Thymus (tissue), 11 donors: ENCODE data around the gene TMED10. TPM values are rescaled to one million over a fixed set of nuclear protein-coding genes. Genes with fewer than 3 reads are reported as not detected.

Experiments
- DNase-seq, 9 donors: peaks; one replicate each; pipeline ENCODE4 v3.0.0-alpha.2; 2013; ENCODE audit warnings: low spot score in 9 of 9, low read depth in 6 of 9, missing footprints in 1 of 9
- H3K27ac ChIP-seq, 2 donors: one replicate each; pipeline ENCODE4 v1.5.1; 2013; ENCODE audit warnings: control low read depth in 1 of 2, low read depth in 1 of 2, low read length in 1 of 2, mild to moderate bottlenecking in 1 of 2, moderate library complexity in 1 of 2
- H3K27me3 ChIP-seq, 2 donors: one replicate each; pipeline ENCODE4 v1.5.1; 2013; ENCODE audit warnings: low read length in 1 of 2; ENCODE audit not compliant: control insufficient read depth in 2 of 2, insufficient read depth in 1 of 2
- H3K36me3 ChIP-seq, 2 donors: one replicate each; pipeline ENCODE4 v1.5.1; 2013; ENCODE audit warnings: low read length in 1 of 2, mild to moderate bottlenecking in 1 of 2, moderate library complexity in 1 of 2; ENCODE audit not compliant: control insufficient read depth in 2 of 2, insufficient read depth in 2 of 2
- H3K4me1 ChIP-seq, 2 donors: one replicate each; pipeline ENCODE4 v1.5.1; 2013; ENCODE audit warnings: low read length in 2 of 2; ENCODE audit not compliant: control insufficient read depth in 2 of 2, insufficient read depth in 2 of 2
- H3K4me3 ChIP-seq, 2 donors: one replicate each; pipeline ENCODE4 v1.5.1; 2013; ENCODE audit warnings: low read length in 2 of 2, control low read depth in 1 of 2, mild to moderate bottlenecking in 1 of 2
- H3K9me3 ChIP-seq, 2 donors: one replicate each; pipeline ENCODE4 v1.5.1; 2013; ENCODE audit warnings: low read length in 1 of 2, mild to moderate bottlenecking in 1 of 2; ENCODE audit not compliant: control insufficient read depth in 2 of 2, insufficient read depth in 1 of 2
- WGBS: extraction: QIAGEN DNeasy Blood & Tissue Kit; methylation state at CpG from one replicate; pipeline ENCODE4 v1.1.7; 2013; 5-methylcytosine and 5-hydroxymethylcytosine counted together
- polyA plus RNA-seq: library from polyadenylated mRNA; stranded (reverse); fragments of 200-250 nt; gene quantifications from one replicate; pipeline ENCODE4 v1.2.3, GENCODE V29; 2013
- total RNA-seq: library from RNA; stranded (reverse); fragments of 120-200 nt; gene quantifications from one replicate; pipeline ENCODE4 v1.2.4, GENCODE V29; 2013
- donor health status: healthy.

The TMED10 gene
- total and polyA plus RNA-seq, 2 donors: 122 to 146 TPM

GRCh38 chr14:75123991-75124390, 52.4 kb downstream of the TMED10 start:
- Histone ChIP-seq H3K9me3 (no peaks in the 10 kb centered on the region), H3K4me3 (no peak overlapping the region), H3K4me1 (peaks cover 7 to 10% of the 10 kb centered on the region in 2 donors), H3K36me3 (peaks cover 11 to 12% of the 10 kb centered on the region in 2 donors), H3K27ac (no peak overlapping the region), H3K27me3 (no peaks in the 10 kb centered on the region)
- WGBS: 47% methylated on average over 7 of the region's 7 CpGs
- no peak for DNase-seq

DNA sequence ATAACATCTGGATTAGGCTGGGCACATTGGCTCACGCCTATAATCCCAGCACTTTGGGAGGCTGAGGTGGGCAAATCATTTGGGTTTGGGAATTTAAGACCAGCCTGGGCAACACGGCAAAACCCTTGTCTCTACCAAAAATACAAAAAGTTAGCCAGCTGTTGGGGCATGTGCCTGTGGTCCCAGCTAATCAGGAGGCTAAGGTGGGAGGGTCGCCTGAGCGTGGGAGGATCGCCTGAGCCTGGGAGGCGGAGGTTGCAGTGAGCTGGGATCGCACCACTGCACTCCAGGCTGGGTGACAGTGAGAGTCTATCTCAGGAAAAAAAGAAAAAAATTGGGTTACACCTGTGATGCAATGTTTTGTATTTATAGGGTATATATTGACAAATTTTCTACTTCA, 54.9 kb downstream of the TMED10 start:
- H3K9me3 ChIP-seq: no peaks in the 10 kb centered on the region
- H3K4me1 ChIP-seq: peaks cover 7% of the 10 kb centered on the region in 2 donors
- H3K27ac ChIP-seq: no peak overlapping the region
- no peaks in the 10 kb centered on the region for H3K27me3 ChIP-seq
- H3K36me3 ChIP-seq: peaks cover 19 to 31% of the 10 kb centered on the region in 2 donors
- no peak for DNase-seq
- H3K4me3 ChIP-seq: no peak overlapping the region
- WGBS: 98% methylated on average over 7 of the region's 7 CpGs

DNA sequence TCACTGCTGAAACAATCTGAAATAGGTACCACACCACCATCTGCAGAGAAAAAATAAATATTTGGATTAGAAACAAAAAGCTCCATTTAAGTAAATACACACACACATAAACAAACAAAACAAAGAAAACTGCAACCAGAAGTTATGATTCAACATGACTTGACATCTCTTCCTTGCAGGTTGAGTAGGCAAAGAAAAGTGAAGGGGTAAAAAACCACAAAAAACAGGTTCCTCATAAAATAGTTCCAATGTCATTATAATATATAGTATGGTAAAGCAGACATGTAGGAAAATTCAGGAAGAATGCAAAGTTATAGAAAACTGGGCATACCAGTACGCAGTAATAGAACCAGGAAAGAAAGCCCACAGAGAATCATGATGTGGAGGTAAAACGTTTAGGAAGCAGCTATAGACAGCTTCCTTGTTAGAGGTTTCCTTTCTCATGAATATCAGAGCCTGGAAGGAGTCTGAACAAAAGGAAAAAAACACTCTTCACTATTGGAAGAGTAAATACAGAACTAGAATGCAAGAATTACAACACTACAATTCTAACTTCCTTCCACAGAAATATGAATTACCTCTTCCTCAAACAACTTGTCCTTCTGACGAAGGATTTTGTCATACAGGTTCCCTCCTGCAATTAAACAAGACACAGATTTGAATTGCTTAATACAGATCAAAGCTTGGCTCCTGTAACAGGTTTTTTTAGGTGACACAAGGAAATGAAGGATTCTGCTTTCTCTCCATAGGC, 55.7 kb downstream of the TMED10 start:
- peaks cover 2% of the 10 kb centered on the region in 2 donors for H3K4me1 ChIP-seq
- H3K27me3 ChIP-seq: no peaks in the 10 kb centered on the region
- H3K4me3 ChIP-seq: no peak overlapping the region
- no peaks in the 10 kb centered on the region for H3K9me3 ChIP-seq
- 68% methylated on average over 3 of the region's 3 CpGs for WGBS
- no peak overlapping the region for H3K27ac ChIP-seq
- peaks cover 25 to 39% of the 10 kb centered on the region in 2 donors for H3K36me3 ChIP-seq
- no peak for DNase-seq

DNA sequence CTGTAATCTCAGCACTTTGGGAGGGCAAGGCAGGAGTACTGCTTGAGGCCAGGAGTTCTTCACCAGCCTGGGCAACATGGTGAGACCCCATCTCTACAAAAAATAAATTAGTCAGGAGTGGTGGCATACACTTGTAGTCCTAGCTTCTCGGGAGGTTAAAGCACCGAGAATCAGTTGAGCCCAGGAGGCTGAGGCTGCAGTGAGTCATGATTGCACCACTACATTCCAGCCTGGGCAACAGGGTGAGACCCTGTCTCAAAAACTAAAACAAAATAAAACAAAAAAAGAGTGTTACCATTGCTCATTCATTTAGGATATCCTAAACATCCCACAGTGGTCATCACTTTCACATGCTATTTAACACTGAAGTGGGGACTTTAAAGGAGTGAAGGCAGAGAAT, 57.4 kb downstream of the TMED10 start:
- 99% methylated on average over 2 of the region's 2 CpGs for whole genome bisulfite sequencing

DNA sequence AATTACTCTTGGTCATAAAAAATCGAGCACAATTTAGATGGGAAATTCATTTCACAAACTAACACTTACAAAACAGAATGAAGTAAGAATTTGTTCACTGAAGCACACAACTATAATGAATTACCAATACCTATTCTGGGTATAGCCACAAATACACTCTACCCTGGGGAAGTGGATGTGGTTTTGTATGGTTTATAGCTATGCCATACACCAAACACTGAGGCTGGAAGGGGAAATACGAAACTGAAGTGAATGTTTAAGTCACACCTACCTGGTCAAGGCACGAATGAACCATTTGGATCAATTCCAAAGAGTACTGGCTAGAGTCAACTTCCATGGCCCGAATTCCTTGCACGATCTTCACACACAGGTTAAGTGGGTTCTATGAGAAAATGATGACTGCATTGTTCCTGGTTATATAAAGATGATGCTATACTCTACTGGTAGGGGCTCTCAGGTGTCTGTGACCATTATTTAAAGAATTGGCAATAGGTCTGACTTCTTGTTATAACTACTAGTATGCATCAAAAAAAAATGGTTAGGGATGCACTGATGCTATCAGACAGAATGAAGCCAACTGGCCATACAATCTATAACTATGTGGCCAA, 62.4 kb downstream of the TMED10 start:
- 93% methylated on average over 5 of the region's 5 CpGs for WGBS
- DNase-seq: no peak
- no peaks in the 10 kb centered on the region for H3K27me3 ChIP-seq
- no peaks in the 10 kb centered on the region for H3K4me1 ChIP-seq
- H3K9me3 ChIP-seq: no peaks in the 10 kb centered on the region
- peaks cover 56 to 92% of the 10 kb centered on the region in 2 donors for H3K36me3 ChIP-seq
- no peak overlapping the region for H3K4me3 ChIP-seq
- no peak overlapping the region for H3K27ac ChIP-seq

More for the DNA sequence above, 57.4 kb downstream of the TMED10 start:
- no peak for DNase-seq
- H3K9me3 ChIP-seq: no peaks in the 10 kb centered on the region
- H3K27me3 ChIP-seq: no peaks in the 10 kb centered on the region
- no peak overlapping the region for H3K27ac ChIP-seq
- no peak overlapping the region for H3K4me3 ChIP-seq
- H3K4me1 ChIP-seq: no peaks in the 10 kb centered on the region
- H3K36me3 ChIP-seq: peaks cover 30 to 54% of the 10 kb centered on the region in 2 donors

GRCh38 chr14:75109877-75110276, 66.5 kb downstream of the TMED10 start:
- H3K4me1 ChIP-seq: no peaks in the 10 kb centered on the region
- peaks cover 67 to 89% of the 10 kb centered on the region in 2 donors for H3K36me3 ChIP-seq
- no peak overlapping the region for H3K27ac ChIP-seq
- no peak for DNase-seq
- no peaks in the 10 kb centered on the region for H3K27me3 ChIP-seq
- no peaks in the 10 kb centered on the region for H3K9me3 ChIP-seq
- H3K4me3 ChIP-seq: no peak overlapping the region
- WGBS: 97% methylated on average over 2 of the region's 2 CpGs

DNA sequence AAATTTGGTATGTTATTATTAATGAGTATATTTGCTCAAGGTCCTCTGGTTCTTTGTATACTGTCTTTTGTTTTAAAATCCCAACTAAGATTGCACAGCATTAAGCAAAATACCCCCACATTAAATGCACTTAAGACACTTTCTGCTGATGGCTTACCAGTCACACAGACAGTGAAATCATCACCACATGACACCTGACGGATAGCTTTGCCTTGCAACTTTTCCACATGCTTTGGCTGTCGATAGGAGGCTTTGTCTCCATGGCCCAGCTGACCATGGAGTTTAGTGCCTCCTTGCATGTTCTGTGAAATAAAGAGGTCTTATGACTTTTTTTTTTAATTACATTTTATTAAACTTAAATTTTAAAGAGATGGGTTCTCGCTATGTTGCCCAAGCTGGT, 69.2 kb downstream of the TMED10 start:
- Histone ChIP-seq H3K27me3 (no peaks in the 10 kb centered on the region), H3K4me1 (no peaks in the 10 kb centered on the region), H3K36me3 (peaks cover 65 to 76% of the 10 kb centered on the region in 2 donors), H3K27ac (no peak overlapping the region), H3K9me3 (no peaks in the 10 kb centered on the region), H3K4me3 (no peak overlapping the region)
- 66% methylated on average over 3 of the region's 3 CpGs for WGBS
- no peak for DNase-seq

DNA sequence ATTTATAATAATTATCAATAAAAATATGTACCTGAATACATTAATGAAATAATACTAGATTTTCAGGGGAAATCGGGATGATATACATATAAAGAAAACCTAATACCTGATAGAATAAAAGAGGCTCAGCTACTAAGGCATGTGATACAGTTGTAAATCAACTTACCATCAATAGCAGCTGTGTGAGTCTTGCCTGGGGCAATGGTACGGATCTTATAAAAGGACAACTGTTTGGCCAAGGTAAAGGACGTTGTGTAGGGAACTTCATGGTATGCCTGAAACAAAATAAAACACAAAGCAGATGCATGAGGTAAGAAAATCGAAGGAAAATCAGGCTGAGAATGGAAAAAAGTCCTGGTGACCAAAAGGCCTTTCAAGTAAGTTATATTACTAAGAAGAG, 74.9 kb downstream of the TMED10 start:
- H3K36me3 ChIP-seq: peaks cover 54 to 64% of the 10 kb centered on the region in 2 donors
- no peak overlapping the region for H3K4me3 ChIP-seq
- WGBS: 98% methylated on average over 4 of the region's 4 CpGs
- H3K9me3 ChIP-seq: no peaks in the 10 kb centered on the region
- DNase-seq: no peak
- no peaks in the 10 kb centered on the region for H3K27me3 ChIP-seq
- H3K27ac ChIP-seq: no peak overlapping the region
- no peaks in the 10 kb centered on the region for H3K4me1 ChIP-seq

DNA sequence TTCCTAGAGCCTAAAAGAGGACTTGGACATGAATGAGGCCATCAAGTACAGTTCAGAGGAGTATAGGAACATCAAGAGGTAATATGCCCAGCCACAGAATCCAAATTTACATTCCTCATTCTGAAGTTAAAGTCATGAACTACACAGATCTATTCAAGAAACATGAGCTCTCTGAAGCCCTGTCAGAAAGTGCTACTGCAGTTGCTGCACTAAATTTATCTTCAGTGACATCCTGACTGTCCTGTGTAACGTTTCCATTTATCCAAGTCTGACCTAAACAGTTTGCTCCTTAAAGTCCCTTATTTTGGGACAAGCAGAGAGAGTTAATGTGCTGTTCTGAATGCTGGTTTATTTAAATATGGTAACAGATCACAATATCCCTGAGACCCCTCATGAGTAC, 77.7 kb downstream of the TMED10 start:
- DNase-seq: no peak
- H3K27me3 ChIP-seq: no peaks in the 10 kb centered on the region
- H3K9me3 ChIP-seq: no peaks in the 10 kb centered on the region
- H3K4me3 ChIP-seq: no peak overlapping the region
- 97% methylated on average over 1 of the region's 1 CpG for WGBS
- H3K36me3 ChIP-seq: peaks cover 31 to 66% of the 10 kb centered on the region in 2 donors
- H3K4me1 ChIP-seq: no peaks in the 10 kb centered on the region
- no peak overlapping the region for H3K27ac ChIP-seq
